GM12878 (cell line): ENCODE measurements around the gene INPP4B. TPM values are rescaled to one million over a fixed set of nuclear protein-coding genes. Genes with fewer than 3 reads are reported as not detected.

Source experiments
- IRF4 ChIP-seq: IDR thresholded peaks from 2 replicates; pipeline ENCODE4 v1.6.1; 2011; ENCODE audit warnings: low read depth, low read length
- KAT2A ChIP-seq: conservative IDR thresholded peaks from 2 replicates; pipeline ENCODE4 v1.6.1; 2011; ENCODE audit warnings: low read depth, low read length; ENCODE audit not compliant: control insufficient read depth
- NFYB ChIP-seq: IDR thresholded peaks from 2 replicates; pipeline ENCODE4 v1.6.1; 2011; ENCODE audit warnings: low read depth, mild to moderate bottlenecking, low read length, improper control_type of control experiment, moderate library complexity; ENCODE audit not compliant: insufficient read depth
- PAX5 ChIP-seq: IDR thresholded peaks from 2 replicates; pipeline ENCODE4 v1.6.1; 2011; ENCODE audit warnings: low read depth, low read length, borderline replicate concordance
- RBBP5 ChIP-seq: fragments of 200-600 bp; sonication (generic); conservative IDR thresholded peaks from 2 replicates; pipeline ENCODE4 v1.6.1; 2016
- SUZ12 ChIP-seq: fragments of 200-600 bp; sonication (generic); IDR thresholded peaks from one replicate; pipeline ENCODE4 v1.6.1; 2018; ENCODE audit warnings: antibody characterized with exemption, mild to moderate bottlenecking; ENCODE audit not compliant: unreplicated experiment
- YBX1 ChIP-seq: fragments of 450-650 bp; IDR thresholded peaks from 2 replicates; pipeline ENCODE4 v1.6.1; 2016; ENCODE audit warnings: antibody characterized with exemption
- polyA plus RNA-seq, 11 experiments: library from polyadenylated mRNA; depleted of rRNA in 4 of 11; unstranded in 6 of 11; stranded (reverse) in 5 of 11; fragments of >200 nt; fragmentation: Nextera tagmentation in 4 of 11; fragmentation: Illumina TruSeq in 1 of 11; extraction: Ambion mirVana in 4 of 11; extraction: Trizol in 1 of 11; gene quantifications; 1 replicate in 1 of 11; 2 replicates in 10 of 11; pipeline versions ENCODE4 v1.2.1 to v1.2.3, GENCODE V29; 2011 to 2016; ENCODE audit warnings: inconsistent platforms in 2 of 11, missing spikeins in 2 of 11, low read depth in 1 of 11
- total RNA-seq, 4 experiments: library from RNA; depleted of rRNA in 3 of 4; stranded (reverse); fragments of >200 nt in 3 of 4; fragmentation: Illumina TruSeq in 1 of 4; extraction: Trizol in 1 of 4; gene quantifications; 2 replicates each; pipeline versions ENCODE4 v1.2.1 to v1.2.3, GENCODE V29; 2013 to 2021
- TF ChIP-seq, protein P1 (sequence below): fragments of 450-650 bp; IDR thresholded peaks from 2 replicates; pipeline ENCODE4 v1.6.1; 2017; ENCODE audit warnings: mild to moderate bottlenecking, moderate library complexity
- TF ChIP-seq, protein P2 (sequence below): fragments of 450-650 bp; IDR thresholded peaks from 2 replicates; pipeline ENCODE4 v1.6.1; 2017; ENCODE audit warnings: mild to moderate bottlenecking, moderate library complexity
- TF ChIP-seq, protein P3 (sequence below): IDR thresholded peaks from 2 replicates; pipeline ENCODE4 v1.6.1; 2012; ENCODE audit warnings: low read length, inconsistent platforms

INPP4B gene
- total and polyA plus RNA-seq, 10 of the 15 experiments (the other 5 are each of a cell fraction or from before 2014, with no cell fraction given) = 0.53 to 11.2 (median 0.95) TPM

GRCh38 chr4:142383354-142383753 is 462.7 kb downstream of the INPP4B start (continued):
- TF ChIP-seq, protein P1, sequence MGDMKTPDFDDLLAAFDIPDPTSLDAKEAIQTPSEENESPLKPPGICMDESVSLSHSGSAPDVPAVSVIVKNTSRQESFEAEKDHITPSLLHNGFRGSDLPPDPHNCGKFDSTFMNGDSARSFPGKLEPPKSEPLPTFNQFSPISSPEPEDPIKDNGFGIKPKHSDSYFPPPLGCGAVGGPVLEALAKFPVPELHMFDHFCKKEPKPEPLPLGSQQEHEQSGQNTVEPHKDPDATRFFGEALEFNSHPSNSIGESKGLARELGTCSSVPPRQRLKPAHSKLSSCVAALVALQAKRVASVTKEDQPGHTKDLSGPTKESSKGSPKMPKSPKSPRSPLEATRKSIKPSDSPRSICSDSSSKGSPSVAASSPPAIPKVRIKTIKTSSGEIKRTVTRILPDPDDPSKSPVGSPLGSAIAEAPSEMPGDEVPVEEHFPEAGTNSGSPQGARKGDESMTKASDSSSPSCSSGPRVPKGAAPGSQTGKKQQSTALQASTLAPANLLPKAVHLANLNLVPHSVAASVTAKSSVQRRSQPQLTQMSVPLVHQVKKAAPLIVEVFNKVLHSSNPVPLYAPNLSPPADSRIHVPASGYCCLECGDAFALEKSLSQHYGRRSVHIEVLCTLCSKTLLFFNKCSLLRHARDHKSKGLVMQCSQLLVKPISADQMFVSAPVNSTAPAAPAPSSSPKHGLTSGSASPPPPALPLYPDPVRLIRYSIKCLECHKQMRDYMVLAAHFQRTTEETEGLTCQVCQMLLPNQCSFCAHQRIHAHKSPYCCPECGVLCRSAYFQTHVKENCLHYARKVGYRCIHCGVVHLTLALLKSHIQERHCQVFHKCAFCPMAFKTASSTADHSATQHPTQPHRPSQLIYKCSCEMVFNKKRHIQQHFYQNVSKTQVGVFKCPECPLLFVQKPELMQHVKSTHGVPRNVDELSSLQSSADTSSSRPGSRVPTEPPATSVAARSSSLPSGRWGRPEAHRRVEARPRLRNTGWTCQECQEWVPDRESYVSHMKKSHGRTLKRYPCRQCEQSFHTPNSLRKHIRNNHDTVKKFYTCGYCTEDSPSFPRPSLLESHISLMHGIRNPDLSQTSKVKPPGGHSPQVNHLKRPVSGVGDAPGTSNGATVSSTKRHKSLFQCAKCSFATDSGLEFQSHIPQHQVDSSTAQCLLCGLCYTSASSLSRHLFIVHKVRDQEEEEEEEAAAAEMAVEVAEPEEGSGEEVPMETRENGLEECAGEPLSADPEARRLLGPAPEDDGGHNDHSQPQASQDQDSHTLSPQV = no peak
- no peak for TF ChIP-seq KAT2A
- TF ChIP-seq YBX1 = no peak
- TF ChIP-seq PAX5 = no peak
- TF ChIP-seq NFYB = no peak
- no peak for TF ChIP-seq RBBP5
- no peak for TF ChIP-seq IRF4
- TF ChIP-seq, protein P2, sequence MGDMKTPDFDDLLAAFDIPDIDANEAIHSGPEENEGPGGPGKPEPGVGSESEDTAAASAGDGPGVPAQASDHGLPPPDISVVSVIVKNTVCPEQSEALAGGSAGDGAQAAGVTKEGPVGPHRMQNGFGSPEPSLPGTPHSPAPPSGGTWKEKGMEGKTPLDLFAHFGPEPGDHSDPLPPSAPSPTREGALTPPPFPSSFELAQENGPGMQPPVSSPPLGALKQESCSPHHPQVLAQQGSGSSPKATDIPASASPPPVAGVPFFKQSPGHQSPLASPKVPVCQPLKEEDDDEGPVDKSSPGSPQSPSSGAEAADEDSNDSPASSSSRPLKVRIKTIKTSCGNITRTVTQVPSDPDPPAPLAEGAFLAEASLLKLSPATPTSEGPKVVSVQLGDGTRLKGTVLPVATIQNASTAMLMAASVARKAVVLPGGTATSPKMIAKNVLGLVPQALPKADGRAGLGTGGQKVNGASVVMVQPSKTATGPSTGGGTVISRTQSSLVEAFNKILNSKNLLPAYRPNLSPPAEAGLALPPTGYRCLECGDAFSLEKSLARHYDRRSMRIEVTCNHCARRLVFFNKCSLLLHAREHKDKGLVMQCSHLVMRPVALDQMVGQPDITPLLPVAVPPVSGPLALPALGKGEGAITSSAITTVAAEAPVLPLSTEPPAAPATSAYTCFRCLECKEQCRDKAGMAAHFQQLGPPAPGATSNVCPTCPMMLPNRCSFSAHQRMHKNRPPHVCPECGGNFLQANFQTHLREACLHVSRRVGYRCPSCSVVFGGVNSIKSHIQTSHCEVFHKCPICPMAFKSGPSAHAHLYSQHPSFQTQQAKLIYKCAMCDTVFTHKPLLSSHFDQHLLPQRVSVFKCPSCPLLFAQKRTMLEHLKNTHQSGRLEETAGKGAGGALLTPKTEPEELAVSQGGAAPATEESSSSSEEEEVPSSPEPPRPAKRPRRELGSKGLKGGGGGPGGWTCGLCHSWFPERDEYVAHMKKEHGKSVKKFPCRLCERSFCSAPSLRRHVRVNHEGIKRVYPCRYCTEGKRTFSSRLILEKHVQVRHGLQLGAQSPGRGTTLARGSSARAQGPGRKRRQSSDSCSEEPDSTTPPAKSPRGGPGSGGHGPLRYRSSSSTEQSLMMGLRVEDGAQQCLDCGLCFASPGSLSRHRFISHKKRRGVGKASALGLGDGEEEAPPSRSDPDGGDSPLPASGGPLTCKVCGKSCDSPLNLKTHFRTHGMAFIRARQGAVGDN = no peak
- TF ChIP-seq SUZ12 = no peak
- TF ChIP-seq, protein P3, sequence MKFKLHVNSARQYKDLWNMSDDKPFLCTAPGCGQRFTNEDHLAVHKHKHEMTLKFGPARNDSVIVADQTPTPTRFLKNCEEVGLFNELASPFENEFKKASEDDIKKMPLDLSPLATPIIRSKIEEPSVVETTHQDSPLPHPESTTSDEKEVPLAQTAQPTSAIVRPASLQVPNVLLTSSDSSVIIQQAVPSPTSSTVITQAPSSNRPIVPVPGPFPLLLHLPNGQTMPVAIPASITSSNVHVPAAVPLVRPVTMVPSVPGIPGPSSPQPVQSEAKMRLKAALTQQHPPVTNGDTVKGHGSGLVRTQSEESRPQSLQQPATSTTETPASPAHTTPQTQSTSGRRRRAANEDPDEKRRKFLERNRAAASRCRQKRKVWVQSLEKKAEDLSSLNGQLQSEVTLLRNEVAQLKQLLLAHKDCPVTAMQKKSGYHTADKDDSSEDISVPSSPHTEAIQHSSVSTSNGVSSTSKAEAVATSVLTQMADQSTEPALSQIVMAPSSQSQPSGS = no peak
